Adipose tissue (tissue), 3 donors: ENCODE data around the gene OCLN. TPM values are rescaled to one million over a fixed set of nuclear protein-coding genes. Genes with fewer than 3 reads are reported as not detected.
"Not testable (repeated sequence)": the region's sequence is repeated elsewhere in the genome, so short reads cannot be mapped to it uniquely, and the experiment has no call there.

ENCODE experiments used
- H3K27ac ChIP-seq: one replicate; pipeline ENCODE4 v1.5.1; 2013; ENCODE audit warnings: low read depth, low read length
- WGBS, 3 donors: extraction: QIAGEN DNeasy Blood & Tissue Kit; methylation state at CpG; one replicate each; pipeline ENCODE4 v1.1.7; 2013; 5-methylcytosine and 5-hydroxymethylcytosine counted together
- polyA plus RNA-seq, 3 donors: library from polyadenylated mRNA; stranded (reverse); fragments of 200-250 nt; gene quantifications; one replicate each; pipeline ENCODE4 v1.2.3, GENCODE V29; 2013
- donor health status: healthy with polysubstance abuse.
- donor health status: Bipolar disorder and iron deficiency.
- donor health status: healthy.

The OCLN gene
- polyA plus RNA-seq, 3 donors, result 1.5 to 16.5 (median 2.1) TPM

- no CpG with 5 or more reads among the region's 2 CpGs for WGBS, 3 donors
- not testable (repeated sequence) for H3K27ac ChIP-seq
Measured at GRCh38 chr5:69568072-69568471, 75.5 kb downstream of the OCLN start.

DNA sequence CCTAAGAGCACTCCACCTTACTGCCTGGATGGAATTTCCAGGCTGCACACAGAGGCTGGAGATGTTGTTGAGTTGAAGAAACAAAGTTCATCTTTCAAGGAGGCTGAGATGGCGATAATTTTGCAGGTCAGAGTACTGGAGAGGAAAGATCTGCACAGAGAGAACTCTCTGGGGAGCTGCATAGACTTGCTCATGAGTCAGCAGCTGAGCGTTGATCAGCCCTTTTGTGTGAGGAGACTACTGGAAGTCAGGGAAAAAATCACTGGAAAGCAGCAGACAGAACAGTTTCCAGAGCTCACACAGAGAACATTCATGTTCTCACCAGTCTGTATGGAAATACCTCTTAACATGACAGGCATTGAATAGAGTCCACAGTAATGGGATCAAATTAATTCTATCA lies 90.8 kb downstream of the OCLN start:
- WGBS, 3 donors, result no CpG with 5 or more reads among the region's 2 CpGs
- H3K27ac ChIP-seq, result not testable (repeated sequence)

GRCh38 chr5:69596114-69596840 lies 103.7 kb downstream of the OCLN start:
- WGBS, 3 donors, result 53 to 65% (median 60%) methylated on average over 1 of the region's 7 CpGs
- H3K27ac ChIP-seq, result not testable (repeated sequence)

- not testable (repeated sequence) for H3K27ac ChIP-seq
- WGBS, 3 donors, result no CpG with 5 or more reads among the region's 6 CpGs
Measured at GRCh38 chr5:69601947-69602346, 109.4 kb downstream of the OCLN start.

- not testable (repeated sequence) for H3K27ac ChIP-seq
- 51 to 75% (median 54%) methylated on average over 3 of the region's 6 CpGs for WGBS, 3 donors
Measured at GRCh38 chr5:69606839-69607238, 114.2 kb downstream of the OCLN start.

Other genes with a start within 250 kb of the OCLN start
- gene CCDC125, start 160.0 kb upstream of the OCLN start, polyA plus RNA-seq, result 1 to 10 TPM; 2.8 to 4.9 (median 3.0) TPM
- gene AK6, start 123.3 kb upstream of the OCLN start, polyA plus RNA-seq, result 10 to 100 TPM; 19.8 to 59.5 (median 43.0) TPM
- 10 to 100 TPM; 33.4 to 65.1 (median 54.5) TPM for gene TAF9, start 123.3 kb upstream of the OCLN start, polyA plus RNA-seq
- 10 to 100 TPM in 1 of 3 donors, 1 to 10 TPM in 2; 8.4 to 17.8 (median 9.5) TPM for gene RAD17, start 123.0 kb upstream of the OCLN start, polyA plus RNA-seq
- gene MARVELD2, start 77.7 kb upstream of the OCLN start, polyA plus RNA-seq, result 1 to 10 TPM in 1 of 3 donors, under 1 TPM in 2; 0.45 to 7.6 (median 0.61) TPM
- gene GTF2H2C, start 67.4 kb downstream of the OCLN start, polyA plus RNA-seq, result 10 to 100 TPM in 2 of 3 donors, 1 to 10 TPM in 1; 8.9 to 16.8 (median 11.2) TPM